NT2/D1 (cell line): Measurements from ENCODE around the gene ADGRF1.

ENCODE experiments used
- DNase-seq: peaks from one replicate; pipeline ENCODE4 v3.0.0-alpha.2; 2011; ENCODE audit warnings: low read depth, low spot score
- H3K27me3 ChIP-seq: 2 replicates; pipeline ENCODE4 v1.6.0; 2011; ENCODE audit warnings: mild to moderate bottlenecking; ENCODE audit not compliant: insufficient read length, insufficient read depth
- H3K36me3 ChIP-seq: 2 replicates; pipeline ENCODE4 v1.6.1; 2011; ENCODE audit warnings: mild to moderate bottlenecking, low read length, mixed read lengths; ENCODE audit not compliant: insufficient read depth, insufficient read length
- H3K4me1 ChIP-seq: 2 replicates; pipeline ENCODE4 v1.5.1; 2011; ENCODE audit not compliant: insufficient read depth, insufficient read length
- H3K4me3 ChIP-seq: 2 replicates; pipeline ENCODE4 v1.5.1; 2011; ENCODE audit warnings: low read depth; ENCODE audit not compliant: insufficient read length
- H3K9ac ChIP-seq: 2 replicates; pipeline ENCODE4 v1.6.0; 2011; ENCODE audit warnings: low read depth; ENCODE audit not compliant: insufficient read length
- H3K9me3 ChIP-seq: 2 replicates; pipeline ENCODE4 v1.5.1; 2011; ENCODE audit warnings: mild to moderate bottlenecking, low read length; ENCODE audit not compliant: insufficient read depth
- SUZ12 ChIP-seq: IDR thresholded peaks from 2 replicates; pipeline ENCODE4 v1.6.1; 2011; ENCODE audit not compliant: insufficient read length, insufficient read depth; ENCODE audit errors: extremely low read depth
- YY1 ChIP-seq: IDR thresholded peaks from 2 replicates; pipeline ENCODE4 v1.6.1; 2011; ENCODE audit not compliant: insufficient read length, insufficient read depth
- ZNF274 ChIP-seq: IDR thresholded peaks from 2 replicates; pipeline ENCODE4 v1.6.1; 2011; ENCODE audit warnings: mild to moderate bottlenecking, low read depth, low read length

ADGRF1 gene

GRCh38 chr6:46972531-46972930, 69.6 kb downstream of the ADGRF1 start:
- H3K9me3 ChIP-seq: no peaks in the 10 kb centered on the region
- TF ChIP-seq ZNF274 (no peak), SUZ12 (no peak), YY1 (no peak)
- no peak overlapping the region for H3K4me3 ChIP-seq

DNA sequence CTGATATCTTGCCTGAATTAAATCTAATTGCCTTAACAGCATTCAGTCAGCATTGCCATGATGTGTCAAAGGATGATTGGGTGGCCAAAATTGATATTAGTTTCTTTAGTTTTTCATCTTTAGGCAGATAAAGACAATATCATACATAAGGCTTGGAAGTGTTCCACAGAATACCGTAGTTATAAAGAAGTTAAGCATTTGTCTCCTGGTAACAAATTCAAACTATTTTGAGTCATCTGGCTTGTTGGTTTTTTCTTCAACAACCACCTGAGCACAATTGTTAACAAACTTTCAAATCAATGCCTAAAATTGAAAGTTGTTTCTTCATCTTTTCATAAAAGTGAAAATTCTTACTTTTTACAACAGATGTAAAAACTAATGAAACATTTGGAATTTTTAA, 72.9 kb downstream of the ADGRF1 start:
- Histone ChIP-seq H3K36me3 (no peaks in the 10 kb centered on the region), H3K4me1 (no peaks in the 10 kb centered on the region), H3K9me3 (no peaks in the 10 kb centered on the region), H3K9ac (no peak overlapping the region), H3K27me3 (no peaks in the 10 kb centered on the region), H3K4me3 (no peak overlapping the region)
- no peak for DNase-seq
- TF ChIP-seq SUZ12 (no peak), ZNF274 (no peak), YY1 (no peak)

More at GRCh38 chr6:46972531-46972930, 69.6 kb downstream of the ADGRF1 start:
- DNase-seq: no peak
- Histone ChIP-seq H3K27me3 (no peaks in the 10 kb centered on the region), H3K9ac (no peak overlapping the region), H3K4me1 (no peaks in the 10 kb centered on the region), H3K36me3 (no peaks in the 10 kb centered on the region)

DNA sequence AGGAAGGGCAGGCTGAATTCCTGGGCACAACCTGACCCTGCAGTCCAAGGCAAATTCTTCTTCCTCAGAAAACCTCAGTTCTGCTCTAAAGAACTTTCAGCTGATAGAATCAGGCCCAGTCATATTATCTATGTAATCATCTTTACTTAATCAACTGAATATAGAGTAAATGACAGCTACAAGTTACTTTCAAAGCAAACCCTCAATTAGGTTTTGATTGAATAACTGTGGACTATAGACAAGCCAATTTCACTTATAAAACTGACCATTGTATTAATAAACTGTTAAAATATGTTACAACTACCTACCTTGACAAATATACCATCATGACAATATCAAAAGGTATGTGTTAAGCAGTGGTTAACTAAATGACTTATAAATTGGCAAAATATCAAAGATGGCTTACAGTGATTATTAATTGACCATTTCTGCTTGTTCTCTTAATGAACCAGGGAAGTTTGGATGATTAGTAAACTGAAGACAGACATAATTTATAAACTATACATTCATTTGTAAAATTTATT, 74.2 kb downstream of the ADGRF1 start:
- no peak overlapping the region for H3K4me3 ChIP-seq
- H3K9me3 ChIP-seq: no peaks in the 10 kb centered on the region
- no peak for DNase-seq
- no peak overlapping the region for H3K9ac ChIP-seq
- H3K36me3 ChIP-seq: no peaks in the 10 kb centered on the region
- H3K27me3 ChIP-seq: no peaks in the 10 kb centered on the region
- no peaks in the 10 kb centered on the region for H3K4me1 ChIP-seq
- TF ChIP-seq YY1: no peak
- TF ChIP-seq ZNF274: no peak
- TF ChIP-seq SUZ12: no peak

DNA sequence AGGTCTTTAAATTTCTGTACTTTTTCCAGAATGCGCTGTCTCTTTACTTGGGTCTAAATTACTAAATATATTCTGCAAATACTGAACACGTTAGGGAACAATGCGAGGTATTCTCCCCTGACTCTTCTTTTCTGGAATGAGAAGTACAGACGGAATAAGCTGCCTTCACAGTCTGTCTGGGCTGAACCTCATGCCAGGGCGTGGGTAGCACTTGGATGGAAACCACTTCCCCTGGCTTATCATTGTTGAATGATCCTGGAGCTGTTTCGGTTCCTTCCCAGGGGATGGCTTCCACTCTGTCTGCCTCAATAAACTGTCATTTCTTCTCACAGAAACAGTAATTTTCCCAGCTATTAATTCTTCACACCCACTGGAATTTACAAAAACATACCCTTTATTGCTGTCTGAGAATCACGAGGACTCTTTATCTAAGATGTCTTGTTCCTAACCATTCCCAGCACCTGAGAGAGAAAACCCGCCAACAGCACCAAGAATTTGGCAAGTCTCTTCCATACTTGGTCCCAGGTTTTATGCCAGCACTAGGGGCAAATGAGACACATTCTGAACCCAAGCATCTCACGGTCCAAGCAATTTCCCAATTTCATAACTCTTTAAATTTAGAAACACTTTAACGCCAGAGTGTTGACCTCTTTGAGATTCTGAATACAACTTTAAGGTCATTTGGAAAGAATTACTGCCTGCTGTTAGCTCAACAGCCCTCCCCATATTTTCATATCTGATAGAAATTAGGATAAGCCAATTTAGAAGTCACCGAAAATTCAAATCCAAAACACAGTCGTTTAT, 77.2 kb downstream of the ADGRF1 start:
- DNase-seq: no peak
- Histone ChIP-seq H3K27me3 (no peaks in the 10 kb centered on the region), H3K4me1 (no peaks in the 10 kb centered on the region), H3K9ac (no peak overlapping the region), H3K4me3 (no peak overlapping the region), H3K36me3 (no peaks in the 10 kb centered on the region), H3K9me3 (no peaks in the 10 kb centered on the region)
- TF ChIP-seq ZNF274: no peak
- no peak for TF ChIP-seq SUZ12
- TF ChIP-seq YY1: no peak

DNA sequence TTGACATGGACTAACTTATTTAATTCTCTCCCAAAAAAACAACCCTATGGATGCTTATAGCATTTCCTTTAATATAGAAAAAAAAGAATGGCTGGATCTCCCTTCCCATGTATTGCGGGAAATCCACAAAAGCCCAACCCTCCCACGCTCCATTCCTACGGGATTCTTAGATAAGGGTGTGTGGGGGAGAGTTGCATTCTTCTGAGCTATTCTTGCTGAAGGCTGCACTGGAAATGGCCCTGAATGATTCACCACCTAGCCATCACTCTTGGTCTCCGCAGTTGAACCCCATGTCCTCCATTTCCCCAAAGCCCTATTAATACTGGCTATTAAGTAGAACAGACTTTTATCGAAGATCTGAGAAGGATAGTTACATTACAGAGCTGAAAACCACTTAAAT, 78.5 kb downstream of the ADGRF1 start:
- Histone ChIP-seq H3K36me3 (no peaks in the 10 kb centered on the region), H3K27me3 (no peaks in the 10 kb centered on the region), H3K9me3 (no peaks in the 10 kb centered on the region), H3K4me1 (no peaks in the 10 kb centered on the region), H3K4me3 (no peak overlapping the region), H3K9ac (no peak overlapping the region)
- no peak for DNase-seq
- no peak for TF ChIP-seq SUZ12
- no peak for TF ChIP-seq YY1
- no peak for TF ChIP-seq ZNF274

DNA sequence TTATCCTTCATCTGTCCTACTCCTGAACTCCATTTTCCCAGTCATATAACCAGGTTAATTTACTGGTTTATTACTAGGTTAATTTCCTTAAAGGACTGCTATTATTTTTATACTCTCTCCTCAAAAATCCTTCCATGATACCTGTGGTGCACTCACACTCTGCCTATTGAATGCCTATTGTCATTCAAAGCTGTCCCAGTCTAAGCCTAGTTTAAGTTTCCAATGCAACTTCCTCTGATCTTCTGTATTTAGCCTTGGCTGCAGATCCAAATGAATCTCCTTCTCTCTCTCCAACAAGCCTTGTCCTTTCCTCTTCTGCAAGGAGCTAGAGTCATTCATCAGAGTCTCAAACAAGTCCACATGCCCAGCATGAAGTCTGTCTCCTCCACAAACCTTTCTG, 79.1 kb downstream of the ADGRF1 start:
- Histone ChIP-seq H3K9ac (no peak overlapping the region), H3K9me3 (no peaks in the 10 kb centered on the region), H3K36me3 (no peaks in the 10 kb centered on the region), H3K4me3 (no peak overlapping the region), H3K27me3 (no peaks in the 10 kb centered on the region), H3K4me1 (no peaks in the 10 kb centered on the region)
- no peak for DNase-seq
- no peak for TF ChIP-seq ZNF274
- TF ChIP-seq SUZ12: no peak
- no peak for TF ChIP-seq YY1

- no peak overlapping the region for H3K4me3 ChIP-seq
- no peaks in the 10 kb centered on the region for H3K27me3 ChIP-seq
- DNase-seq: no peak
- no peak for TF ChIP-seq ZNF274
- no peak for TF ChIP-seq YY1
- no peak for TF ChIP-seq SUZ12
- H3K4me1 ChIP-seq: no peaks in the 10 kb centered on the region
- no peaks in the 10 kb centered on the region for H3K36me3 ChIP-seq
- no peak overlapping the region for H3K9ac ChIP-seq
- H3K9me3 ChIP-seq: no peaks in the 10 kb centered on the region
Observed at GRCh38 chr6:46961711-46962110, 80.4 kb downstream of the ADGRF1 start.
